K562 (cell line): Measurements from ENCODE around the gene ACOX2. TPM values are rescaled to one million over a fixed set of nuclear protein-coding genes. Genes with fewer than 3 reads are reported as not detected.

Experiments
- ATAC-seq: fragments of 200-7000 bp; cut with Tn5 transposase; 3 replicates; pipeline ENCODE4 v1.9.1; 2020; ENCODE audit warnings: moderate library complexity
- BruUV-seq: library from RNA; stranded (reverse); fragments of 400-500 nt; replicated peaks from 2 replicates; lab custom pipeline; 2021; lab: Mats Ljungman, UMichigan
- CTCF ChIA-PET: fragments of 300-600 bp; formaldehyde crosslinking; extraction: SDS; loops from one replicate; lab custom pipeline; 2021; ENCODE audit warnings: low intra/inter-chr PET ratio; lab: Yijun Ruan, JAX
- POLR2A ChIA-PET: fragments of 300-600, 350-650 bp; sonication (Branson Sonifier 250); formaldehyde crosslinking; extraction: SDS; loops from one replicate; lab custom pipeline; 2021; ENCODE audit warnings: antibody characterized with exemption, inconsistent platforms; lab: Yijun Ruan, JAX
- DNase-seq, 4 experiments: peaks; one replicate each; pipeline versions ENCODE4 v3.0.0 to v3.0.0-alpha.2; 2011 to 2018; ENCODE audit warnings: low spot score in 3 of 4, mixed read lengths in 3 of 4; ENCODE audit errors: extremely low read depth in 1 of 4
- FAIRE-seq: peaks from 2 replicates; lab custom pipeline; 2011; peaks lifted over from hg19 to GRCh38; lab: Jason Lieb, UNC
- H2AFZ ChIP-seq: 2 replicates; pipeline ENCODE4 v1.6.0; 2011; ENCODE audit warnings: low read depth, low read length, control low read depth, inconsistent platforms
- H3K27ac ChIP-seq: fragments of 200-600 bp; 3 replicates; pipeline ENCODE4 v1.8.0; 2011; ENCODE audit warnings: low read depth, mild to moderate bottlenecking, control low read depth, inconsistent platforms, low read length, moderate library complexity, mixed read lengths; ENCODE audit errors: extremely low read depth
- H3K27me3 ChIP-seq, 2 experiments: fragments of 300-600 bp in 1 of 2; 2 replicates in 1 of 2; 3 replicates in 1 of 2; pipeline versions ENCODE4 v1.6.0 to v1.8.0; 2011; ENCODE audit warnings: inconsistent platforms in 2 of 2, low read length in 2 of 2, mild to moderate bottlenecking in 1 of 2, mixed read lengths in 1 of 2, moderate library complexity in 1 of 2; ENCODE audit not compliant: control insufficient read depth in 2 of 2, insufficient read depth in 2 of 2
- H3K36me3 ChIP-seq: fragments of 300-600 bp; 3 replicates; pipeline ENCODE4 v1.8.0; 2011; ENCODE audit warnings: mild to moderate bottlenecking, low read length, inconsistent platforms; ENCODE audit not compliant: control insufficient read depth, insufficient read depth
- H3K4me1 ChIP-seq, 2 experiments: fragments of 200-600 bp in 1 of 2; replicated peaks in 1 of 2; 2 replicates in 1 of 2; 3 replicates in 1 of 2; pipeline versions ENCODE4 v1.5.1 to v1.8.0; 2011; ENCODE audit warnings: inconsistent platforms in 2 of 2, low read length in 2 of 2, mild to moderate bottlenecking in 1 of 2, mixed read lengths in 1 of 2, moderate library complexity in 1 of 2; ENCODE audit not compliant: control insufficient read depth in 2 of 2, insufficient read depth in 2 of 2
- H3K4me2 ChIP-seq: 2 replicates; pipeline ENCODE4 v1.6.1; 2011; ENCODE audit warnings: low read length, control low read depth, inconsistent platforms, mixed read lengths; ENCODE audit not compliant: insufficient read depth
- H3K4me3 ChIP-seq: fragments of 200-600 bp; sonication (generic), shearing (Covaris generic); 2 replicates; pipeline ENCODE4 v1.5.1; 2016; ENCODE audit warnings: control low read depth, inconsistent platforms
- H3K79me2 ChIP-seq: fragments of 200-600 bp; 3 replicates; pipeline ENCODE4 v1.8.0; 2011; ENCODE audit warnings: low read length, inconsistent platforms; ENCODE audit not compliant: control insufficient read depth, insufficient read depth
- H3K9ac ChIP-seq, 2 experiments: 2 replicates each; pipeline versions ENCODE4 v1.6.0 to v1.6.1; 2011; ENCODE audit warnings: low read depth in 2 of 2, low read length in 2 of 2, control low read depth in 1 of 2, inconsistent platforms in 1 of 2, mild to moderate bottlenecking in 1 of 2, mixed read lengths in 1 of 2; ENCODE audit not compliant: insufficient read depth in 1 of 2
- H3K9me1 ChIP-seq: one replicate; pipeline ENCODE4 v1.6.0; 2011; ENCODE audit warnings: inconsistent platforms, mild to moderate bottlenecking, low read length, moderate library complexity; ENCODE audit not compliant: control insufficient read depth, insufficient read depth
- H3K9me3 ChIP-seq: replicated peaks from 2 replicates; pipeline ENCODE4 v1.5.1; 2011; ENCODE audit warnings: low read depth, low read length, inconsistent platforms; ENCODE audit not compliant: control insufficient read depth, insufficient read depth
- H4K20me1 ChIP-seq: replicated peaks from 2 replicates; pipeline ENCODE4 v1.6.1; 2011; ENCODE audit warnings: low read length, inconsistent platforms, mixed read lengths; ENCODE audit not compliant: control insufficient read depth, insufficient read depth
- BHLHE40 ChIP-seq: IDR thresholded peaks from 2 replicates; pipeline ENCODE4 v1.6.1; 2011; ENCODE audit warnings: low read length, improper control_type of control experiment
- CBFB ChIP-seq: sonication (generic); formaldehyde crosslinking; IDR thresholded peaks from 2 replicates; pipeline ENCODE4 v1.4.0; 2020; ENCODE audit warnings: mild to moderate bottlenecking, missing genetic modification reagents
- E2F6 ChIP-seq, 2 experiments: IDR thresholded peaks; 2 replicates each; pipeline ENCODE4 v1.6.1; 2011; ENCODE audit warnings: borderline replicate concordance in 1 of 2, control low read depth in 1 of 2, low read depth in 1 of 2, low read length in 1 of 2, mild to moderate bottlenecking in 1 of 2, mixed read lengths in 1 of 2, moderate library complexity in 1 of 2; ENCODE audit not compliant: insufficient read depth in 1 of 2, insufficient read length in 1 of 2, poor library complexity in 1 of 2, severe bottlenecking in 1 of 2; ENCODE audit errors: extremely low read depth in 1 of 2
- HLTF ChIP-seq: fragments of 450-650 bp; IDR thresholded peaks from 2 replicates; pipeline ENCODE4 v1.6.1; 2016
- HNRNPUL1 ChIP-seq: fragments of 200-400 bp; formaldehyde crosslinking; IDR thresholded peaks from 2 replicates; pipeline ENCODE4 v1.6.1; 2017; ENCODE audit warnings: low read length
- MYC ChIP-seq, 2 experiments: fragments of 250-450 bp in 1 of 2; sonication (Bioruptor Pico) in 1 of 2; IDR thresholded peaks; 2 replicates each; pipeline versions ENCODE4 v1.5.1 to v1.6.1; 2012 to 2021; ENCODE audit warnings: low read depth in 2 of 2, borderline replicate concordance in 1 of 2, improper control_type of control experiment in 1 of 2, low read length in 1 of 2, mild to moderate bottlenecking in 1 of 2, moderate library complexity in 1 of 2
- SAFB ChIP-seq: fragments of 200-400 bp; formaldehyde crosslinking; IDR thresholded peaks from 2 replicates; pipeline ENCODE4 v1.6.1; 2017; ENCODE audit warnings: low read depth, low read length, borderline replicate concordance
- SMARCC2 ChIP-seq: fragments of 450-650 bp; IDR thresholded peaks from 2 replicates; pipeline ENCODE4 v1.6.1; 2017; ENCODE audit warnings: antibody characterized with exemption, moderate library complexity, mild to moderate bottlenecking, low read depth
- TBL1XR1 ChIP-seq, 2 experiments: IDR thresholded peaks; 2 replicates each; pipeline ENCODE4 v1.6.1; 2012; ENCODE audit warnings: improper control_type of control experiment in 2 of 2, low read length in 2 of 2, mild to moderate bottlenecking in 1 of 2
- TSC22D4 ChIP-seq: fragments of 450-650 bp; IDR thresholded peaks from 2 replicates; pipeline ENCODE4 v1.6.1; 2016; ENCODE audit warnings: missing genetic modification characterization, missing biosample characterization, control low read depth
- VEZF1 ChIP-seq: fragments of 200-800 bp; sonication (Bioruptor generic); IDR thresholded peaks from 2 replicates; pipeline ENCODE4 v1.6.1; 2017; ENCODE audit warnings: missing genetic modification characterization, missing compliant biosample characterization
- WGBS: fragments of 100-300 bp; shearing (Covaris generic); methylation state at CpG from one replicate; pipeline ENCODE4 v1.1.6; 2016; ENCODE audit warnings: low coverage, mixed read lengths; ENCODE audit not compliant: insufficient coverage; ENCODE audit errors: missing lambda C conversion rate; 5-methylcytosine and 5-hydroxymethylcytosine counted together
- in situ Hi-C: fragments of 300-500 bp; cut with MboI; formaldehyde crosslinking; loops from 4 replicates; pipeline ENCODE4 v1.15.0; 2018; ENCODE audit warnings: inconsistent platforms, mixed read lengths
- intact Hi-C: fragments of 100-400 bp; cut with micrococcal nuclease; formaldehyde crosslinking; loops from 2 replicates; pipeline ENCODE4 v1.14.2; 2022
- polyA plus RNA-seq, 8 experiments: library from polyadenylated mRNA; depleted of rRNA in 4 of 8; stranded (reverse) in 5 of 8; unstranded in 3 of 8; fragments of >200 nt; fragmentation: Nextera tagmentation in 2 of 8; fragmentation: Illumina TruSeq in 1 of 8; extraction: Ambion mirVana in 2 of 8; extraction: Trizol in 1 of 8; gene quantifications; 2 replicates each; pipeline versions ENCODE4 v1.2.1 to v1.2.3, GENCODE V29; 2011 to 2014; ENCODE audit warnings: inconsistent platforms in 1 of 8, missing spikeins in 1 of 8
- total RNA-seq, 7 experiments: library from RNA; depleted of rRNA in 6 of 7; stranded (reverse); fragments of >200 nt in 6 of 7; fragmentation: Illumina TruSeq in 2 of 7; extraction: Trizol in 2 of 7; gene quantifications; 2 replicates each; pipeline versions ENCODE4 v1.2.1 to v1.2.3, GENCODE V29; 2011 to 2021; ENCODE audit warnings: low replicate concordance in 1 of 7

Gene ACOX2
- total and polyA plus RNA-seq, 9 of the 15 experiments (the other 6 are each of a cell fraction or from before 2014, with no cell fraction given), result 0.15 TPM; not detected in 8

GRCh38 chr3:58555203-58555602 lies 18.2 kb upstream of the ACOX2 start:
- Histone ChIP-seq H3K9me3 (no peaks in the 10 kb centered on the region), H3K4me2 (no peak overlapping the region), H4K20me1 (no peaks in the 10 kb centered on the region), H3K27me3 (peaks cover 0 to 16% of the 10 kb centered on the region in 2 experiments; a peak in 1 of 5 replicates)
- BruUV-seq, result no TSS peak
- POLR2A ChIA-PET, result interaction anchor here (0.6 kb wide), 1 partner anchor 12 kb away, joined by 3 read pairs; no protein-coding TSS in a partner anchor
- TF ChIP-seq TSC22D4 (tag) (no peak), VEZF1 (no peak)
- TF ChIP-seq, all 486 proteins: peak for 0
- Histone ChIP-seq H3K4me1 (no peaks in the 10 kb centered on the region), H3K4me3 (no peak overlapping the region), H3K27ac (no peak overlapping the region), H3K79me2 (no peaks in the 10 kb centered on the region), H2AFZ (no peak overlapping the region), H3K36me3 (no peaks in the 10 kb centered on the region), H3K9me1 (no peaks in the 10 kb centered on the region), H3K9ac (no peak overlapping the region)
- DNase-seq, result no peak
- no peak for ATAC-seq
- FAIRE-seq, result no peak
- 2% methylated on average over 2 of the region's 2 CpGs for WGBS
- intact Hi-C loops, result no loop called here
- in situ Hi-C loops, result no loop called here
- CTCF ChIA-PET, result no interaction called here

- POLR2A ChIA-PET, result no interaction called here
- Histone ChIP-seq H3K9ac (no peak overlapping the region), H3K36me3 (no peaks in the 10 kb centered on the region), H3K4me1 (no peaks in the 10 kb centered on the region), H3K27ac (no peak overlapping the region), H3K4me3 (no peak overlapping the region), H3K4me2 (no peak overlapping the region), H3K9me1 (no peaks in the 10 kb centered on the region), H3K79me2 (no peaks in the 10 kb centered on the region), H4K20me1 (no peaks in the 10 kb centered on the region), H2AFZ (no peak overlapping the region), H3K27me3 (peaks cover 0 to 13% of the 10 kb centered on the region in 2 experiments; a peak in 1 of 5 replicates), H3K9me3 (no peaks in the 10 kb centered on the region)
- no TSS peak for BruUV-seq
- FAIRE-seq, result no peak
- in situ Hi-C loops (no loop called here), intact Hi-C loops (no loop called here)
- TF ChIP-seq CBFB (no peak), MYC (IDR thresholded peaks at IDR 0.05; ENCODE audit: low read depth, low read length) (no peak), MYC (CRISPR knock-in tag; IDR thresholded peaks at IDR 0.05; ENCODE audit: borderline replicate concordance, low read depth) (no peak), TBL1XR1 (IDR thresholded peaks at IDR 0.05; ENCODE audit: low read length in 2 of 2) (no peak), BHLHE40 (no peak), HNRNPUL1 (no peak), HLTF (no peak), SAFB (no peak), SMARCC2 (no peak), E2F6 (IDR thresholded peaks at IDR 0.05; ENCODE audit: borderline replicate concordance in 1 of 2, extremely low read depth in 1 of 2, insufficient read depth in 1 of 2, insufficient read length in 1 of 2, low read depth in 1 of 2, low read length in 1 of 2, poor library complexity in 1 of 2, severe bottlenecking in 1 of 2) (no peak)
- WGBS, result 0% methylated on average over 1 of the region's 1 CpG
- CTCF ChIA-PET, result no interaction called here
- no peak for ATAC-seq
- no peak for DNase-seq
These were observed 16.0 kb upstream of the ACOX2 start for GRCh38 chr3:58553003-58553402.
